Nucleus accumbens (tissue), 56 donors: Measurements from ENCODE around the gene HAPLN3.

Experiments used
- DNase-seq, 56 donors: peaks; one replicate each; lab custom pipeline; 2025; lab: John Stamatoyannopoulos, UW

HAPLN3 gene

DNA sequence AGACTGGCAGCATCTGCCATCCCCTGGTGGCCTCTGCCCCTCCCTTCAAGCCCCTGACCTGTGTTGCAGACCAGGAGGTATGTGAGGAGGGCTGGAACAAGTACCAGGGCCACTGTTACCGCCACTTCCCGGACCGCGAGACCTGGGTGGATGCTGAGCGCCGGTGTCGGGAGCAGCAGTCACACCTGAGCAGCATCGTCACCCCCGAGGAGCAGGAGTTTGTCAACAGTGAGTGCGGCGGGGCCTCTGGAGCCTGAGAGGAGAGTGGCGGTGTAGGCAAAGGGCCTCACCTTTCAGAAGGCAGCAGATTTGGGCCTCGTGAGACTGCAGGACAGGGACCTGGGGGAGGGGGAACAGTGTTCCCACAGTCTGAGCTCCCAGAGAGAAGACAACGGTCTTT is 24.0 kb downstream of the HAPLN3 start:
- no peak for DNase-seq

DNA sequence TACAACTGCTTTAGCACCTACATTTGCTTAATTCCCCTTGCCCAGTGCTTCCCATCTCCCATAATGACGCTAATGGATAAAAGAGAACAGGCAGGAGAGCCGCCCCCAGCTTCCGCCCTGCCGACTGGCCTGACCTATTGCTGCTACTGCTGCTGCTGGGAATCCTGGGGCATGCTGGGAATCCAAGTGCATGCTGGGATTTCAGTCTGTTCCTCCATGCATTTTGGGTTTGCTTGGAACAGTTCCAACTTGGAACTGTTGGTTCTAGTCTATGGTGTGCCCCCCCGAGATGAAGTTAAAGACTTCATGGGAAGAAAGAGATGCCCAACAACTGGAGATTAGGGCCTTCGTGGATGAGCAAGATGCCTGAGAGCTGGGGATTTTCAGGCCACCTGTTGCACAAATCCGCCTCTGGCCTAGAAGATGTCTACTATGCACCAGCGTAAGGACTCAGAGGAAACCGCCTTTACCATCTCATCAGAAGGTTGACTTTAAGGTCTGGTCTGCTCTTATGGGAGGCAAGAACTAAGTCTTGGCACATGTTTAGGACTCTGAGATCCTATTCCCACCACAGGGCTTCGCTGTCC is 29.0 kb downstream of the HAPLN3 start:
- DNase-seq, result no peak

DNA sequence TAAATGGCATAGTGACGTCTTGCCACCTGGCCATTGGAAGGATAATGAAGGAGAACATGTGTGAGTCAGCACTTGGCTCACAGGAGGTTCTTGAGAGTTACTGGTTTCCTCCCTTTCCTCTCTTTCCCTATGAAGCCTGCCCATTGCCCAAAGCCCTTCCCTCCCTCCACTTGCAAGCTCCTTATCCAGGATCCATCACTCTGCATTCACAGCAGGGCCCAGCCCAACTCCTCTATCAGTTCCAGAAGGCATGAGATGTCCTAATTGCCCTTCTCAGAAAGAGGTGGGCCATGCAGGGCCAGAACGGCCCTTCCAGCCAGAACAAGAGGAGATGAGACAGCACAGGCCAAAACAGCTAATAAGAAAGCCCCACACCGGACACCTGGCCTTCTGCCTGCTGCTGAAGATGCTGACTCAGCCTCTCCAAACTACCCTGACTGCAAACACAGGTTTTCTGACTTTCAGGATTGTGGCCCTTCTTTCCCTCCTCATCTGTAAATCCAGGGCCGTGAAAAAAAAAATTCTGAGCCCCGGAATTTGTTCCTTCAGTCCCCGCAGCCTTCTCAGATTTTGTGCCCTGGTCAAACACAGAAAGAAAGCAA is 29.7 kb downstream of the HAPLN3 start:
- no peak for DNase-seq

DNA sequence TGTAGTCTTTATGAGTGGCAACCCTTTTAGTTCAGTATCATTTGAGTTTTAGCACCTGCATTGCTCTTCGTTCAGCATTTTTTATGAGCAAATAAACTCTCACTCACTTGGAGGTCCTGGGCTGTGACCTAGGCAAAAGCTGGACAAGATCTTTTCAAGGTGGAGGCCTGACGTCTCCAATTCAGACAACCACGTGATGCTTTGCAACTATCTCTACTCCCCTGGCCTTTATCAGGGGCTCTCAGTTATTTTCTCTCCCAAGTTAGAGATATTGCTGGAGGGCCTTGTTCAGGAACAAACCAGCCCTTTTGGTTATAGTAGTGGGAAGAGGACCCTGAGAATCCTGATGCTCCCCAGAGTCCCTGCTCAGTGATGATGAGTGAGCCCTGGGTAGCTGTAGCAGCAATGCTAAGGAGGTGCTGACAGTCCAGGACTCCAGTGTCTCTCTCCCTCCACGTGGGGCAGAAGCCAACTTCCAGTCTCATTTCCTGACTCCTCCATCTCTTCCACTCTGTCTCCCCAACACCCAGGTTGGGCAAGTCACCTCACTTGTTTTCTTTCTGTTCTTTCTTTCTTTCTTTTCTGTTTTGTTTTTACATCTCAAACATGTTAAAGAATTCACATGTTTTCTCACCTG is 30.4 kb downstream of the HAPLN3 start:
- DNase-seq, result no peak

DNA sequence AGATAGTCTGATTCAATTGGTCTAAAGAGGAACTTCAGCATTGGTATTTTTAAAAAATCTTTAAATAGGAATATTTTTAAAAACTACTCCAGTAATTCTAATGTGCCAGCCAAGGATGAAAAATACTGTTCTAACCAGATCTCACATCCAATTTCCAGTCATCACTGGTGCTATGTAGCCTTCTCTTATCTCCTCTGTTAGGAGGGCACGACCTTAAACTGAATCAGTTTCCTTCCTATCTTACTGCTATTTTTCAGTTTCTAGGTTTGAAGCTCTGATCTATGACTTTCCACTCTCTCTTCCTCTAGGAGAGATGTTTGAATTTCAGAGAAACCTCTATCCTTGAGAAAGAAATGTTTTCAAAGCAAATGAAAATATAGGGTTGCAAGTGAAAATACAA is 31.9 kb downstream of the HAPLN3 start:
- DNase-seq, result no peak

DNA sequence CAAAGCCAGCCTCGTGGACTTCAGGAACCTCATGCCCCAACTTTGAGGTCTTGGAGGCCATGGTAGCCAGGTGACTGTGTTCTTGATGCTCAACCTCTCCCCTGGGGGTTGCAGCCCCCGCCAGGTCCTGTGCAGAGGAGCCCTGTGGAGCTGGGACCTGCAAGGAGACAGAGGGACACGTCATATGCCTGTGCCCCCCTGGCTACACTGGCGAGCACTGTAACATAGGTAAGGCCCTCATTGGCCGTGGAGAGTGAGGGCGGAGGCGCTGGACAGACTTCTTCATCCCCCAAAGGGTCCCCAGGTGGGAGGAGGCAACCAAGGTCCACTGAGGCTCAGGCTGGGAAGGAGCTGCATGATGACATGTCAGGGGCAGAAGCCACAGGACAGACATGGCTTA is 35.1 kb downstream of the HAPLN3 start:
- DNase-seq, result no peak

DNA sequence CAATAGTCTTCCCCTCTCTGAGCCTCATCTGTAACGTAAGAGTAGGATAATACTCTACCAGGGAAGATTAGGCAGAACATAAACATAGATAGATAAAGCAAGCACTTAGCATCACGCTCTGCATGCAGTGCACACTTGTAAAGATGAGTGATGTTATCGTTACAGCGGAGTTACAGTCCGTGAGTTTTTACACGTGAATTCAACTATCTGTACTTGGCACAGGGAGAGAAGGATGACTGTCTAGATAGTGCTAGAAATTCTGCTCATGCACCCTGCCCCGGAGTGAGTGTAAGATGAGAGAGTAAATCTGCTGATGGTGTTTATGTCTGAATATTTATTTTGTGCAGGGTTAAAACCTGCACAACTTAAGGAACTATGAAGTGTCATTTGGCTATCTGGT is 35.8 kb downstream of the HAPLN3 start:
- no peak for DNase-seq

DNA sequence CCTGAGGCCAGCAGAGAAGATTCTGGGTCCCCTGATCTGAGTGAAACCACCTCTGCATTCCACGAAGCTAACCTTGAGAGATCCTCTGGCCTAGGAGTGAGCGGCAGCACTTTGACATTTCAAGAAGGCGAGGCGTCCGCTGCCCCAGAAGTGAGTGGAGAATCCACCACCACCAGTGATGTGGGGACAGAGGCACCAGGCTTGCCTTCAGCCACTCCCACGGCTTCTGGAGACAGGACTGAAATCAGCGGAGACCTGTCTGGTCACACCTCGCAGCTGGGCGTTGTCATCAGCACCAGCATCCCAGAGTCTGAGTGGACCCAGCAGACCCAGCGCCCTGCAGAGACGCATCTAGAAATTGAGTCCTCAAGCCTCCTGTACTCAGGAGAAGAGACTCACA is 36.4 kb downstream of the HAPLN3 start:
- DNase-seq, result no peak

DNA sequence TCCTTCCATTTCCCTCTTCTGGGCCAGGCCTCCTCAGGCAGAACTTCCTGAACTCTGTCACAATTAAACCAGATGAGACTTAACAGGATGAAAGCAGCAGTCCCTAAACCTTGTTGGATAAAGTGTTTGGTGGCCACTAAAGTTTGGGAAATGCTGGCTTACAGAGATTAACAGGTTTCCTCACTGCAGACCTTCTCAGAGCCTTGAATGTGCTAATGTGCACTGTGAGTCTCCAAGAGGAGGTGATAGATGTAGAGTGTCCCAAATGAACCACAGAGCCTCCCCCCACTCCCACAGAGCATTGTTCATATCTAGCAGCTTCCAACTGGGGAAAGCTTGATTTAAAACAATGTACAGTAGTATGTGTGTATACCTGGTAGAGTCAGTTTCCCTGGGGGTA is 42.9 kb downstream of the HAPLN3 start:
- no peak for DNase-seq

DNA sequence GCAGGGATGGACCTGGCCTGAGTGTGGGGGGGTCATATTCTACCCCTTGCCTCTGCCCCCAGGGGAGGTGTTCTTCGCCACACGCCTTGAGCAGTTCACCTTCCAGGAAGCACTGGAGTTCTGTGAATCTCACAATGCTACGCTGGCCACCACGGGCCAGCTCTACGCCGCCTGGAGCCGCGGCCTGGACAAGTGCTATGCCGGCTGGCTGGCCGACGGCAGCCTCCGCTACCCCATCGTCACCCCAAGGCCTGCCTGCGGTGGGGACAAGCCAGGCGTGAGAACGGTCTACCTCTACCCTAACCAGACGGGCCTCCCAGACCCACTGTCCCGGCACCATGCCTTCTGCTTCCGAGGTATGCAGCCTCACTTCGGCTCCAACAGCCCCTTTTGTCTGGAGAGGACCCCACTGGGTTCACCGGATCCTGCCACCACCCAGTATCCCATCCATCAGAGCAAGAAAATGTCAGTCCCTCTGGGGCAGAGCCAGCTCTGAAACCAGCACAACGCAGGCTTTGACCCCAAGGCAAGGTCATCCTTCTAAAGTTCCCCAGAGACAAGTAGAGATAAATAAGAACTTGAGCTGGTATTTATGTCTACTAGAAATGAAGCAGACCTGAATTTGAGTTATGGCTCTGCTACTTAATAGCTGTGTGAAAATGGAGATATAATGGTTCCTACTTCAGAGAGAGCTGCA is 45.8 kb downstream of the HAPLN3 start:
- DNase-seq, result no peak

DNA sequence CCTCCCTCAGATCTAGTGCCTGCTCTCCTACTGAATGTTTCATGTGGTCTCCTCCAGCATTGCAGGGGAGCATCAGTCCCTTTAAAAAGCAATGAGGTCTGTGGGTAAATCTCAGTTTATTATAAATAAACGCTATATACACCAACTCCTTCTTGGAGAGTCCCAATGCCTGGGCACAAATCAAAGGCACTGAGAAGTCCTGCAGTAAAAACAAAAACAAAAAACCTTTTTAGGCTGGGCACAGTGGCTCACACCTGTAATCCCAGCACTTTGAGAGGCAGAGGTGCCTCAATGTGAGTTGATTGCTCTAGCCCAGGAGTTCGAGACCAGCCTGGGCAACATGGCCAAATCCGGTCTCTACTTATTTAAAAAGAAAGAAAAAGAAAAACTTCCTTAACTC is 47.1 kb downstream of the HAPLN3 start:
- no peak for DNase-seq

DNA sequence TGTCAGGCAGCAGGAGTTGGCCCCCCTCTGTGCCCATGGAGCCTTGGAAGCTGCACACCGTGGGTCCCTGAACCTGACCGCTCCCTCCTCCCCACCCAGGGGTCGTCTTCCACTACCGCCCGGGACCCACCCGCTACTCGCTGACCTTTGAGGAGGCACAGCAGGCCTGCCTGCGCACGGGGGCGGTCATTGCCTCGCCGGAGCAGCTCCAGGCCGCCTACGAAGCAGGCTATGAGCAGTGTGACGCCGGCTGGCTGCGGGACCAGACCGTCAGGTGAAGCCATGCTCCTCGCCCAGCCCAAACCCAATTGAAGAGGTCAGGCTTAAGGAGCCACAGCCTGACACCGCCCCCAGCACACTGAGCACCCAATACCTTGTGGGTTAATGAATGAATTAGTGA is 48.2 kb downstream of the HAPLN3 start:
- DNase-seq, result no peak

DNA sequence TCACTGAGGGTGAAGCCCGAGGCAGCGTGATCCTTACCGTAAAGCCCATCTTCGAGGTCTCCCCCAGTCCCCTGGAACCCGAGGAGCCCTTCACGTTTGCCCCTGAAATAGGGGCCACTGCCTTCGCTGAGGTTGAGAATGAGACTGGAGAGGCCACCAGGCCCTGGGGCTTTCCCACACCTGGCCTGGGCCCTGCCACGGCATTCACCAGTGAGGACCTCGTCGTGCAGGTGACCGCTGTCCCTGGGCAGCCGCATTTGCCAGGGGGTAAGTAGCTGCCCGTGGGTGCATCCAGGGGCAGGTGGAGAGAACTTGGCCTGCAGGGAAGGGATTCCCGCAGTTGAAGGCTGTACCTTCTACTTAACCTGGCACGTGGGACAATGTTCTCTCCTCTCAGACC is 49.7 kb downstream of the HAPLN3 start:
- DNase-seq, result no peak

DNA sequence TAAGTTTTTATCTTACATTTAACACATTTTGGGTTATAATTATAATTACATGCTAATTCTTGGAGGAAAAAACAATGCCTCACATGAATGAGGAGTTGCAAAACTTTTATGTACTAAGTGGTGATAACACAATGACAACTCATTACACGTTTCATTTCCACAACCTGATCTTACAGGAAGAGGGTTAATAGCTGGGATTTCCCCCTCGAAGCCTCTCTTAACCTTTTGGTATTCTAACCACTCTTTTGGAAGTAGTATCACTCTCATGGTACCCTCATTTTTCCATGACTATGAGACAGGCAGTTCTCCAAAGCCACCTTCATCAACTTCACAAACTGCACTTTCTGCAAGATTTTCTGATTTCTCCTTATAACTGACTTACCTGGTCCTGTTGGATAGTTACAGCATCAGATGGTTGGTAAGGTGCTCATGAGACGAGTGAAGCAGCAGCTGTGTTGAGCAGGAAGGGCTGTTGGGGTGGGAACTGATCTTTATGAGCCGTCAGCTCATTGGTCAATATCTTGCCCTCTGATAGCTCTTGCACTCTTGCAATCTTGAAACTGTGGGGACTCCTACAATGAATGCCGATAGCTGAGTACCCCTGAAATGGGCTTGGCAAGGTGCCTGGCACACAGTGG is 50.5 kb downstream of the HAPLN3 start:
- no peak for DNase-seq

DNA sequence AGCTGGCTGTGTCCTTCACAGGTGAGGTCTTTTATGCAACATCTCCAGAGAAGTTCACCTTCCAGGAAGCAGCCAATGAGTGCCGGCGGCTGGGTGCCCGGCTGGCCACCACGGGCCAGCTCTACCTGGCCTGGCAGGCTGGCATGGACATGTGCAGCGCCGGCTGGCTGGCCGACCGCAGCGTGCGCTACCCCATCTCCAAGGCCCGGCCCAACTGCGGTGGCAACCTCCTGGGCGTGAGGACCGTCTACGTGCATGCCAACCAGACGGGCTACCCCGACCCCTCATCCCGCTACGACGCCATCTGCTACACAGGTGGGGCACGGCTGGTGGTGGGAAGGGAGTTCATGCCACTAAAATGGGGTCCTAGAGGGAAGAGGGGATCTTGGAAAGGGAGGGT is 52.0 kb downstream of the HAPLN3 start:
- DNase-seq, result no peak

DNA sequence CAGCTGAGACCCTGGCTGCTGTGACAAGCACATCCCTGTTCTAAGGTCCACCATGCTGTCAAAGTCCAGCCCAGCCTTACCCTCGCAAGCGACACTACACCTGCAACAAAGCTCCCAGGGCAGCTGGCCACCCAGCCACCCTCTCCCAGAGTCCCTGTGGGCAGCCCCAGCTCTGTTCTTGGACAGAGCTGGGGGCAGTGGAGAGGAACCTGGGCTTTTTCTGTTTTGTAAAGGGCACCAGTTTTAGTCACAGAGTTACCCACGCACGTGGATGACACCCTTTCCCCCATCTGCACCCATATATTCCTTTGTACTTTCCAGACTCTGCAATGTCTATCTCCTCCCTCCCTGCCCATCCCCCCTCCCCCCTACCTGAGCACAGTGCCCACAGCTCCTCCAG is 53.2 kb downstream of the HAPLN3 start:
- no peak for DNase-seq

DNA sequence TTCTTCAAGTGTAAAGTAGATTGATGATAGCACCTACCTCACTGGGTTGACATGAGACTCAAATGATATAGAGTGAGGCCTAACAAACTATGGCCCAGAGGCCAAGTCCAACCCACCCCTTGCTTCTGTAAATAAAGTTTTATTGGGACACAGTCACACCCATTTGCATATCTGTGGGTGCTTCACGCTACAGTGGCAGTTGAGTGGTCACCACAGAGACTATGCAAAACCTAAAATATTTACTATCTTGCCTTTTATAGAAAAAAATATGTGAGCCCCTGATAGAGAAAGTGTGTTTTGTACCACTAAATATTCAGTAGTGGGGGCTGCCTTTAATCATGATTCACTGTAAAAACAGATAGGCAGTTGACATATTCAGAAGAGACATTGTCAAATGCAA is 54.1 kb downstream of the HAPLN3 start:
- no peak for DNase-seq

DNA sequence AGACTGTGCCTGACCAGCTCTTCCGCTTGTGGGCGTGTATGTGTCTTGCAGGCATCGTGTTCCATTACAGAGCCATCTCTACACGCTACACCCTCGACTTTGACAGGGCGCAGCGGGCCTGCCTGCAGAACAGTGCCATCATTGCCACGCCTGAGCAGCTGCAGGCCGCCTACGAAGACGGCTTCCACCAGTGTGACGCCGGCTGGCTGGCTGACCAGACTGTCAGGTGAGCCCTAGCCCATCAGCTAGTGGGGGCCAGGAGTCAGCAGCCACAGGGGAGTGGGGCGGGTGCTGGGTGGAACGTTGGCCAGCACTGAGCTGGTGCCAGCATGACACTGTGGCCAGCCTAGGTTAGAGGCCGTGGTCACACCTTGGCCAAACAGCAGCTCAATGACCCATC is 55.4 kb downstream of the HAPLN3 start:
- no peak for DNase-seq

DNA sequence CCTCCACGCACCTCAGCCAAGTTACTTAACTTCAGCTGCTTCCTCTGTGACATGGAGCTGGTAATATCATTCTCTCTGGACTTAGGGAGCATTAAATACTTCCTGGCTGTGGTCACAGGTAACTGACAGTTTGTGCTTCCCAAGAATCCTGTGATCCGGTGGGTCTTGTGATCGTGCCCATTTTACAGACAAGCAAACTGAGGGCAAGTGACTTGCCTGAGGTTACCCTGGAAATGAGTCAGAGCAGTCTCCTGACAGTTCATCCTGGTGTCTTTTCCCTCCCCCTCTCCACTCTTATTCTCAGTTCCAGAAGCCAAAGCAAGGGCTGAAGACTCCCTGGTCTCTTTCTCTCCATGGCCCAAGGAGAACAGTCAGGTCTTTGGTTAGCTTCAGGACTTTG is 56.2 kb downstream of the HAPLN3 start:
- no peak for DNase-seq

DNA sequence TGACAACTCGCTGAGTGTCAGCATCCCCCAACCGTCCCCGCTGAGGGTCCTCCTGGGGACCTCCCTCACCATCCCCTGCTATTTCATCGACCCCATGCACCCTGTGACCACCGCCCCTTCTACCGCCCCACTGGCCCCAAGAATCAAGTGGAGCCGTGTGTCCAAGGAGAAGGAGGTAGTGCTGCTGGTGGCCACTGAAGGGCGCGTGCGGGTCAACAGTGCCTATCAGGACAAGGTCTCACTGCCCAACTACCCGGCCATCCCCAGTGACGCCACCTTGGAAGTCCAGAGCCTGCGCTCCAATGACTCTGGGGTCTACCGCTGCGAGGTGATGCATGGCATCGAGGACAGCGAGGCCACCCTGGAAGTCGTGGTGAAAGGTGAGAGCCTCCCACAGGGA is 56.7 kb downstream of the HAPLN3 start:
- DNase-seq, result no peak

DNA sequence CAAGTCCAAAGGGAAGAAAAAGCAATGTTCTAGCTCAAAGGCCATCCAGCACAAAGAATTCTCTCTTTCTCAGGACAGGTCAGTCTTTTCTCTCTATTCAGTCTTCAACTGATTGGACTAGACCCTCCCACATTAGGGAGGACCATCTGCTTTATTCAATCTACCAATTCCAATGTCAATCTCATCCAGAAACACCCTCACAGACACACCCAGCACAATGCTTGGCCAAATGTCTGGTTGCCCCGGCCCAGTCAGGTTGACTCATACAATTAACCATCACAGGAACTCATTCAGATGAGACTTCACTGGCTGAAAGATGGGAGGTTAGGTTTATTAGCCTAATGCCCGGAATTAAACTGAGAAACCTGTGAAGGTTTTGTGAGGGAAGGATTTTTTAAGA is 59.7 kb downstream of the HAPLN3 start:
- no peak for DNase-seq

DNA sequence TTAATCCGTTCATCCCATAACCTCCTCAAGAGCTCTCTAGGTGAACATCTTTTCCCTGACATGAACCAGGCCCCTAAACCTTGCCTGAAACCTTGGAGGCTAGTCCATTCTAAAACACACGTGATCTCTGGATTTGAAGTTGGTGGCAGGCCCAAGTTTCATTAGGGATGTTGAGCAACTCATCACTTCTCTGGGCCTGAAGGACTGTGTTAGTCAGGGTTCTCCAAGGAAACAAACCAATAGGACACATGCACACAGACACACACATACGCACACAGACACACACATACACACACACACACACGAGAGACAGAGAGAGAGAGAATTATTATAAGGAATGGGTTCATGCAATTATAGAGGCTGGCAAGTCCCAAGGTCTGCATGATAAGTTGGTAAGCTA is 60.2 kb downstream of the HAPLN3 start:
- DNase-seq, result no peak
